ENCODE results near the gene CLDN1. TPM values are rescaled to one million over a fixed set of nuclear protein-coding genes. Genes with fewer than 3 reads are reported as not detected.

Gene CLDN1
- total and polyA plus RNA-seq, 2 of the 13 experiments (the other 11 are each of a cell fraction or from before 2014, with no cell fraction given): 42.7 to 51.6 TPM

GRCh38 chr3:190345027-190345821, 23.0 kb upstream of the CLDN1 start (continued):
- TF ChIP-seq NFATC3 (CRISPR knock-in tag; IDR thresholded peaks at IDR 0.05) (no peak), CHD2 (IDR thresholded peaks at IDR 0.05; ENCODE audit: low read depth, low read length) (no peak), KLF12 (CRISPR knock-in tag; IDR thresholded peaks at IDR 0.05; ENCODE audit: borderline replicate concordance) (0 out of 2 replicates have a peak, but pooled peaks have one; percentile 53), SNAPC2 (CRISPR knock-in tag; IDR thresholded peaks at IDR 0.05) (no peak), ZNF629 (CRISPR knock-in tag; conservative IDR thresholded peaks at IDR 0.05) (0 out of 2 replicates have a peak, but pooled peaks have one; percentile 11), KAT7 (CRISPR knock-in tag; IDR thresholded peaks at IDR 0.05; ENCODE audit: borderline replicate concordance) (peak; percentile 58; the same call in 1 of the 2 replicates), REXO4 (CRISPR knock-in tag; IDR thresholded peaks at IDR 0.05; ENCODE audit: borderline replicate concordance) (no peak), AHDC1 (CRISPR knock-in tag; IDR thresholded peaks at IDR 0.05; ENCODE audit: borderline replicate concordance) (0 out of 2 replicates have a peak, but pooled peaks have one; percentile 43), ZBTB25 (CRISPR knock-in tag; IDR thresholded peaks at IDR 0.05) (no peak), BCL6 (CRISPR knock-in tag; IDR thresholded peaks at IDR 0.05) (peak; percentile 64), ZNF773 (CRISPR knock-in tag; IDR thresholded peaks at IDR 0.05; ENCODE audit: borderline replicate concordance) (no peak), TCF7L2 (IDR thresholded peaks at IDR 0.05; ENCODE audit: low read depth, low read length) (peak; percentile 43; the same call in 1 of the 2 replicates), KDM1A (CRISPR knock-in tag; IDR thresholded peaks at IDR 0.05) (no peak), ZNF260 (CRISPR knock-in tag; IDR thresholded peaks at IDR 0.05; ENCODE audit: borderline replicate concordance, low read depth) (no peak), RBFOX2 (IDR thresholded peaks at IDR 0.05; ENCODE audit: low read depth, low read length) (no peak), RFX5 (IDR thresholded peaks at IDR 0.05; ENCODE audit: low read depth, low read length) (no peak), MTA1 (CRISPR knock-in tag; IDR thresholded peaks at IDR 0.05; ENCODE audit: borderline replicate concordance) (no peak), ZNF780A (CRISPR knock-in tag; IDR thresholded peaks at IDR 0.05) (no peak)
- TF ChIP-seq, protein P1, sequence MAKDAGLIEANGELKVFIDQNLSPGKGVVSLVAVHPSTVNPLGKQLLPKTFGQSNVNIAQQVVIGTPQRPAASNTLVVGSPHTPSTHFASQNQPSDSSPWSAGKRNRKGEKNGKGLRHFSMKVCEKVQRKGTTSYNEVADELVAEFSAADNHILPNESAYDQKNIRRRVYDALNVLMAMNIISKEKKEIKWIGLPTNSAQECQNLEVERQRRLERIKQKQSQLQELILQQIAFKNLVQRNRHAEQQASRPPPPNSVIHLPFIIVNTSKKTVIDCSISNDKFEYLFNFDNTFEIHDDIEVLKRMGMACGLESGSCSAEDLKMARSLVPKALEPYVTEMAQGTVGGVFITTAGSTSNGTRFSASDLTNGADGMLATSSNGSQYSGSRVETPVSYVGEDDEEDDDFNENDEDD (CRISPR knock-in tag; IDR thresholded peaks at IDR 0.05; ENCODE audit: borderline replicate concordance): no peak
- TF ChIP-seq, protein P2, sequence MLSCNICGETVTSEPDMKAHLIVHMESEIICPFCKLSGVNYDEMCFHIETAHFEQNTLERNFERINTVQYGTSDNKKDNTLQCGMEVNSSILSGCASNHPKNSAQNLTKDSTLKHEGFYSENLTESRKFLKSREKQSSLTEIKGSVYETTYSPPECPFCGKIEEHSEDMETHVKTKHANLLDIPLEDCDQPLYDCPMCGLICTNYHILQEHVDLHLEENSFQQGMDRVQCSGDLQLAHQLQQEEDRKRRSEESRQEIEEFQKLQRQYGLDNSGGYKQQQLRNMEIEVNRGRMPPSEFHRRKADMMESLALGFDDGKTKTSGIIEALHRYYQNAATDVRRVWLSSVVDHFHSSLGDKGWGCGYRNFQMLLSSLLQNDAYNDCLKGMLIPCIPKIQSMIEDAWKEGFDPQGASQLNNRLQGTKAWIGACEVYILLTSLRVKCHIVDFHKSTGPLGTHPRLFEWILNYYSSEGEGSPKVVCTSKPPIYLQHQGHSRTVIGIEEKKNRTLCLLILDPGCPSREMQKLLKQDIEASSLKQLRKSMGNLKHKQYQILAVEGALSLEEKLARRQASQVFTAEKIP (CRISPR knock-in tag; IDR thresholded peaks at IDR 0.05; ENCODE audit: borderline replicate concordance): no peak
